ENCODE measurements around the gene GFAP. TPM values are rescaled to one million over a fixed set of nuclear protein-coding genes. Genes with fewer than 3 reads are reported as not detected.
A peak's percentile ranks its signal among the peaks of the same experiment; 100 is the strongest.

GFAP gene
- total RNA-seq, 2 experiments from 2014 or later: not detected

DNA sequence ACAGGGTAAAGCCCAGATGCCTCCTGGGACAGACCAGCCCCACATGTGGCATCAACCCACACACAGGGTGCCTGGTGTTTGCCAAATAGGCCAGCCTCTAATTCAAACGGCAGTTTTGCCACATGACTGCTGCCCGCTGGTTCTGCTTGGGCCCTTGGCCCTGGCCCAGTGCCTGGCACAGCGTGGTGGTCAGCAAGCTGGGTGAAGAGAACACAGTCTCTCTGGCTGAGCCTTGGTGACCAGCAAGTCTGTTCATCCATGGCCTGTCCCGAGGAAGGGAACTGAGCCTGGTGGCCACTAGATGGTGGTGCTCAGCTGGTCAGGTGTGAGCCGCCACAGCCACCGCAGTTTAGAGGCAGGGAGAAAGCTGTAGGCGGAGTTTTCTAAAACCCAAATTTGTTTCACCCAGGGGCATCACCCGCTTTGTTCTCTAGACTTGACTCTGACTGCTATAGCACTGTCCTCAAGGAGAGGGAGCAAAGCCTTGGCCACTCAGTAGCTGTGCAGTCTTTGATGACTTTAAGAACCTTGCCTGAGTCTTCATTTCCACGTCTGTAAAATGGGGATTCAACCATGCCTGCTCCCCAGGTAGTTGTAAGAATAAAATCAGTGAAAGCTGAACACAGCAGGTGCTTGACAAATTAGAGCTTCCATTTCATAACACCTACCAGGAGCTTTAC, 4.7 kb upstream of the GFAP start:
- H3K4me3 Mint-ChIP-seq: no peak overlapping the region
- Histone ChIP-seq H3K27me3 (ENCODE audit: control insufficient read depth in 1 of 2, insufficient read depth in 2 of 2, low read length in 2 of 2) (peaks cover 0 to 11% of the 10 kb centered on the region in 2 experiments), H3K27ac (ENCODE audit: low read depth in 1 of 2, low read length in 2 of 2) (no peak overlapping the region), H3K4me3 (ENCODE audit: low read length) (no peak overlapping the region), H3K9me3 (ENCODE audit: control insufficient read depth in 1 of 2, insufficient read depth in 1 of 2, low read length in 2 of 2) (no peaks in the 10 kb centered on the region), H3K4me1 (ENCODE audit: insufficient read depth, low read length) (no peaks in the 10 kb centered on the region), H3K36me3 (ENCODE audit: insufficient read depth, low read length) (no peaks in the 10 kb centered on the region)
- TF ChIP-seq, protein P1, sequence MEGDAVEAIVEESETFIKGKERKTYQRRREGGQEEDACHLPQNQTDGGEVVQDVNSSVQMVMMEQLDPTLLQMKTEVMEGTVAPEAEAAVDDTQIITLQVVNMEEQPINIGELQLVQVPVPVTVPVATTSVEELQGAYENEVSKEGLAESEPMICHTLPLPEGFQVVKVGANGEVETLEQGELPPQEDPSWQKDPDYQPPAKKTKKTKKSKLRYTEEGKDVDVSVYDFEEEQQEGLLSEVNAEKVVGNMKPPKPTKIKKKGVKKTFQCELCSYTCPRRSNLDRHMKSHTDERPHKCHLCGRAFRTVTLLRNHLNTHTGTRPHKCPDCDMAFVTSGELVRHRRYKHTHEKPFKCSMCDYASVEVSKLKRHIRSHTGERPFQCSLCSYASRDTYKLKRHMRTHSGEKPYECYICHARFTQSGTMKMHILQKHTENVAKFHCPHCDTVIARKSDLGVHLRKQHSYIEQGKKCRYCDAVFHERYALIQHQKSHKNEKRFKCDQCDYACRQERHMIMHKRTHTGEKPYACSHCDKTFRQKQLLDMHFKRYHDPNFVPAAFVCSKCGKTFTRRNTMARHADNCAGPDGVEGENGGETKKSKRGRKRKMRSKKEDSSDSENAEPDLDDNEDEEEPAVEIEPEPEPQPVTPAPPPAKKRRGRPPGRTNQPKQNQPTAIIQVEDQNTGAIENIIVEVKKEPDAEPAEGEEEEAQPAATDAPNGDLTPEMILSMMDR (IDR thresholded peaks at IDR 0.05): peak; percentile 44
- no peaks in the 10 kb centered on the region for H3K36me3 Mint-ChIP-seq (ENCODE audit: low read depth)
- H3K4me1 Mint-ChIP-seq (ENCODE audit: low read depth): no peaks in the 10 kb centered on the region
- CTCF ChIA-PET: interaction anchor here (0.5 to 3.0 kb wide), 6 partner anchors 19 to 181 kb away, joined by 3 to 22 read pairs (median 4); no protein-coding TSS in a partner anchor
- peak; percentile 93 for ATAC-seq (ENCODE audit: poor library complexity)
- intact Hi-C loops (cut with DNase I, micrococcal nuclease): loop anchor here (1.0 to 10.0 kb wide), 3 partner anchors 101 to 275 kb away; no protein-coding TSS in a partner anchor
- no peaks in the 10 kb centered on the region for H3K9me3 Mint-ChIP-seq
- H3K27ac Mint-ChIP-seq: no peak overlapping the region
- peak; percentile 29 to 78 (median 48) for DNase-seq
- H3K27me3 Mint-ChIP-seq: peaks cover 16% of the 10 kb centered on the region
- POLR2A ChIA-PET: interaction anchor here (0.7 to 2.0 kb wide), 3 partner anchors 100 to 215 kb away, joined by 3 to 5 read pairs (median 3); partner anchors contain the start of gene ACBD4

DNA sequence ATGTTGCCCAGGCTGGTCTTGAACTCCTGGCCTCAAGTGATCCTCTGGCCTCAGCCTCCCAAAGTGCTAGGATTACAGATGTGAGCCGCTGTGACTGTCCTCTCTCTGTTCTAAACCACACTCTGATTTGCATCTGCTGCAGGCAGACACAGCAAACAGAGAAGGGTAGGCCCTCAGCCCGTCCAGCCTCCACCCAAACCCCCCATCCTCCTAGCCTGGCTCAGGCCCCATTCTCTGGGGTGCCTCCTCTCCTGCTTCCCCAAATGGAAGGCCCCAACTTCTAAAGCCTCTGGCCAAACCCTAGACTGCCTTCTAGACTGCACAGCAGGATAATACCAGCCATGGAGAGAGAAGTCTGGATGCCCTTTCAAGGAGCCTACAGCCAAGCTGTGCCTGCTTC, 4.1 kb upstream of the GFAP start:
- Histone ChIP-seq H3K27me3 (ENCODE audit: control insufficient read depth in 1 of 2, insufficient read depth in 2 of 2, low read length in 2 of 2) (peaks cover 0 to 11% of the 10 kb centered on the region in 2 experiments), H3K4me3 (ENCODE audit: low read length) (no peak overlapping the region), H3K4me1 (ENCODE audit: insufficient read depth, low read length) (no peaks in the 10 kb centered on the region), H3K36me3 (ENCODE audit: insufficient read depth, low read length) (no peaks in the 10 kb centered on the region), H3K27ac (ENCODE audit: low read depth in 1 of 2, low read length in 2 of 2) (no peak overlapping the region), H3K9me3 (ENCODE audit: control insufficient read depth in 1 of 2, insufficient read depth in 1 of 2, low read length in 2 of 2) (no peaks in the 10 kb centered on the region)
- no peak overlapping the region for H3K4me3 Mint-ChIP-seq
- H3K4me1 Mint-ChIP-seq (ENCODE audit: low read depth): no peaks in the 10 kb centered on the region
- H3K27ac Mint-ChIP-seq: no peak overlapping the region
- intact Hi-C loops (cut with DNase I, micrococcal nuclease): loop anchor here in 1 of 2 experiments (10.0 kb wide), 1 partner anchor 275 kb away; no protein-coding TSS in a partner anchor
- peak in 1 of 14 experiments; percentile 1 for DNase-seq
- TF ChIP-seq, protein P1 (IDR thresholded peaks at IDR 0.05): no peak
- H3K27me3 Mint-ChIP-seq: peaks cover 19% of the 10 kb centered on the region
- no peaks in the 10 kb centered on the region for H3K36me3 Mint-ChIP-seq (ENCODE audit: low read depth)
- ATAC-seq (ENCODE audit: poor library complexity): no peak
- ChIA-PET POLR2A (interaction anchor here (0.7 to 2.0 kb wide), 3 partner anchors 100 to 216 kb away, joined by 3 to 5 read pairs (median 3); partner anchors contain the start of gene ACBD4), CTCF (interaction anchor here (0.5 to 3.0 kb wide), 6 partner anchors 18 to 181 kb away, joined by 3 to 22 read pairs (median 5); no protein-coding TSS in a partner anchor)
- no peaks in the 10 kb centered on the region for H3K9me3 Mint-ChIP-seq

DNA sequence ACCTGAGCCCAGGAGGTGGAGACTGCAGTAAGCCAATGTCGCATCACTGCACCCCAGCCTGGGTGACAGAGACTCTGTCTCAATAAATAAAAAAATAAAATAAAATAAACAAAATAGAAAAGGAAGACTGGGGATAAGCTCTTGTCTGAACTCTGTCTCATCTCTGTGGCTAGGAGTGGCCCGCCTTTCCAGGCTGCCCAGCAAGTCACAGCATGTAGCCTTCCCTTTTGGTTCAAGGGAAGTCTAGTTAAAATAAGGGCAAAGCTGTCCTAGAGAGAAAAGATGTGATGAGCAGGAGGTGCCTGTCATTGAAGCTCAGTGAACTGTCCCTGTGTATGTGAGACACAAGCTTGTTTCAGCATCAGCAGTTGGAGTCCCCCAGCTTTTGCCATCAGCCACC, 2.7 kb upstream of the GFAP start:
- Mint-ChIP-seq H3K9me3 (no peaks in the 10 kb centered on the region), H3K4me1 (ENCODE audit: low read depth) (no peaks in the 10 kb centered on the region), H3K36me3 (ENCODE audit: low read depth) (no peaks in the 10 kb centered on the region), H3K27me3 (peaks cover 32% of the 10 kb centered on the region), H3K4me3 (no peak overlapping the region), H3K27ac (no peak overlapping the region)
- Histone ChIP-seq H3K36me3 (ENCODE audit: insufficient read depth, low read length) (no peaks in the 10 kb centered on the region), H3K4me3 (ENCODE audit: low read length) (no peak overlapping the region), H3K27ac (ENCODE audit: low read depth in 1 of 2, low read length in 2 of 2) (no peak overlapping the region), H3K27me3 (ENCODE audit: control insufficient read depth in 1 of 2, insufficient read depth in 2 of 2, low read length in 2 of 2) (peaks cover 2 to 17% of the 10 kb centered on the region in 2 experiments), H3K9me3 (ENCODE audit: control insufficient read depth in 1 of 2, insufficient read depth in 1 of 2, low read length in 2 of 2) (no peaks in the 10 kb centered on the region), H3K4me1 (ENCODE audit: insufficient read depth, low read length) (peaks cover 3% of the 10 kb centered on the region)
- TF ChIP-seq, protein P1 (IDR thresholded peaks at IDR 0.05): no peak
- ATAC-seq (ENCODE audit: poor library complexity) (no peak), DNase-seq (no peak)
- CTCF ChIA-PET: interaction anchor here (1.5 kb wide), 1 partner anchor 181 kb away, joined by 6 read pairs; no protein-coding TSS in a partner anchor
- intact Hi-C loops (cut with DNase I, micrococcal nuclease): loop anchor here in 1 of 2 experiments (10.0 kb wide), 1 partner anchor 277 kb away; no protein-coding TSS in a partner anchor
- POLR2A ChIA-PET: no interaction called here

All from CD4-positive, alpha-beta T cell (primary cell).